GM23248 (cell line): Measurements from ENCODE around the gene KISS1R.

ENCODE experiments used
- EZH2 ChIP-seq: fragments of 200-600 bp; sonication (generic); IDR thresholded peaks from 2 replicates; pipeline ENCODE4 v1.6.1; 2018; ENCODE audit warnings: antibody characterized with exemption, mild to moderate bottlenecking; ENCODE audit not compliant: insufficient read depth, poor library complexity, severe bottlenecking
- EZH2phosphoT487 ChIP-seq: fragments of 200-600 bp; sonication (generic); IDR thresholded peaks from 2 replicates; pipeline ENCODE4 v1.6.1; 2018; ENCODE audit warnings: antibody characterized with exemption, moderate library complexity, mild to moderate bottlenecking, low read depth; ENCODE audit not compliant: insufficient read depth

- TF ChIP-seq EZH2 (no peak), EZH2phosphoT487 (no peak)
Observed at GRCh38 chr19:899336-900042, 17.6 kb upstream of the KISS1R start.
